IPS-NIHi7 (cell line): ENCODE results near the gene MED12L.

ENCODE experiments used
- DNase-seq: peaks from one replicate; pipeline ENCODE4 v3.0.0; 2012; ENCODE audit warnings: mixed read lengths; ENCODE audit errors: extremely low spot score

Gene MED12L

GRCh38 chr3:151419806-151420205 lies 334.3 kb downstream of the MED12L start:
- DNase-seq, result no peak

GRCh38 chr3:151421938-151422337 lies 336.5 kb downstream of the MED12L start:
- no peak for DNase-seq

- DNase-seq, result no peak
Measured at GRCh38 chr3:151423091-151423490, 337.6 kb downstream of the MED12L start.

- no peak for DNase-seq
Measured at GRCh38 chr3:151425627-151426340, 340.3 kb downstream of the MED12L start.

- DNase-seq, result no peak
Measured at GRCh38 chr3:151426341-151426657, 340.8 kb downstream of the MED12L start.

- DNase-seq, result no peak
Measured at GRCh38 chr3:151428386-151428785, 342.9 kb downstream of the MED12L start.

GRCh38 chr3:151430821-151431484 lies 345.5 kb downstream of the MED12L start:
- DNase-seq, result no peak

GRCh38 chr3:151431940-151432339 lies 346.5 kb downstream of the MED12L start:
- DNase-seq, result no peak

GRCh38 chr3:151432616-151433372 lies 347.3 kb downstream of the MED12L start:
- no peak for DNase-seq

GRCh38 chr3:151434151-151434890 lies 348.9 kb downstream of the MED12L start:
- DNase-seq, result no peak

GRCh38 chr3:151436675-151437446 lies 351.4 kb downstream of the MED12L start:
- DNase-seq, result no peak

- DNase-seq, result no peak
Measured at GRCh38 chr3:151437906-151438305, 352.4 kb downstream of the MED12L start.

GRCh38 chr3:151439652-151440125 lies 354.2 kb downstream of the MED12L start:
- peak; percentile 51 for DNase-seq

- no peak for DNase-seq
Measured at GRCh38 chr3:151440940-151441339, 355.5 kb downstream of the MED12L start.

GRCh38 chr3:151443583-151443982 lies 358.1 kb downstream of the MED12L start:
- peak; percentile 67 for DNase-seq

GRCh38 chr3:151445273-151446001 lies 360.0 kb downstream of the MED12L start:
- DNase-seq, result no peak

GRCh38 chr3:151446002-151446340 lies 360.5 kb downstream of the MED12L start:
- no peak for DNase-seq

- DNase-seq, result no peak
Measured at GRCh38 chr3:151452368-151452767, 366.9 kb downstream of the MED12L start.

GRCh38 chr3:151452841-151453240 lies 367.4 kb downstream of the MED12L start:
- no peak for DNase-seq

- no peak for DNase-seq
Measured at GRCh38 chr3:151456065-151456464, 370.6 kb downstream of the MED12L start.

GRCh38 chr3:151459358-151459757 lies 373.9 kb downstream of the MED12L start:
- no peak for DNase-seq
